GM04503 (cell line): ENCODE results near the gene RSL1D1.
"Not testable (repeated sequence)": the region's sequence is repeated elsewhere in the genome, so short reads cannot be mapped to it uniquely, and the experiment has no call there.

ENCODE experiments used
- DNase-seq: peaks from one replicate; pipeline ENCODE4 v3.0.0-alpha.2; 2012; ENCODE audit warnings: low read depth

Gene RSL1D1

DNA sequence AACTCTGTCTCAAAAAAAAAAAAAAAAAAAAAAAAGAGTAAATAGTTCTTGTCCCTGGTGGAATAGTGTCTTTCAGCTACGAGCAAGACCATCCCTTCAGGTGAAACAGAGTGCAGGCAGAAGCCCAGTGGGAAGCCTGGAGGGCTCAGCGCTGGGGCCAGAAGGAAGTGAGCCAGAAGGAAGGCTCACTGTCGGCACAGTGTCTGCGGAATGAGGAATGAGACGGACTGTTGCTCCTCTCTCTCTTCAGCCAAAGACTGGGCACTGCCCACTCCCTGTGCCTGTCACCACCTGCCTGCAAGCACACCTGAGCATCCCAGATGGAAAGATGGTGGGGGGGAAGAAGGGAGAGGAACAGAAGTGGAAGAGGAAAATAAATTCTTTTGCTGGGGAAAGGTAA is 7.5 kb downstream of the RSL1D1 start:
- no peak for DNase-seq

GRCh38 chr16:11843206-11843605 is 8.1 kb downstream of the RSL1D1 start:
- DNase-seq: no peak

DNA sequence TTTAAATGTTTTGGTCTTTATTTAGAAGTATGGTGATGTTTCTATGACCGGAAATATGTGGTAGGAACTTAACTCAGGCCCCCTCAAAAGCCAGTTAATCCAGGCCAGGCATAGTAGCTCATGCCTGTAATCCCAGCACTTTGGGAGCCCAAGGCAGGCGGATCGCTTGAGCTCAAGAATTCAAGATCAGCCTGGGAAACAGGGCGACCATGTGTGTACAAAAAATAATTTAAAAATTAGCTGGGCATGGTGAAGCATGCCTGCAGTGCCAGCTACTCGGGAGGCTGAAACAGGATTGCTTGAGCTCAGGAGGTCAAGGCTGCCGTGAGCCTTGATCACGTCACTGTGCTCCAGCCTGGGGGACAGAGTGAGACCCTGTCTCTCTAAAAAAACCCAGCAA is 10.3 kb downstream of the RSL1D1 start:
- DNase-seq: no peak

- peak; percentile 49 for DNase-seq
Observed at GRCh38 chr16:11836650-11837244, 14.6 kb downstream of the RSL1D1 start.

DNA sequence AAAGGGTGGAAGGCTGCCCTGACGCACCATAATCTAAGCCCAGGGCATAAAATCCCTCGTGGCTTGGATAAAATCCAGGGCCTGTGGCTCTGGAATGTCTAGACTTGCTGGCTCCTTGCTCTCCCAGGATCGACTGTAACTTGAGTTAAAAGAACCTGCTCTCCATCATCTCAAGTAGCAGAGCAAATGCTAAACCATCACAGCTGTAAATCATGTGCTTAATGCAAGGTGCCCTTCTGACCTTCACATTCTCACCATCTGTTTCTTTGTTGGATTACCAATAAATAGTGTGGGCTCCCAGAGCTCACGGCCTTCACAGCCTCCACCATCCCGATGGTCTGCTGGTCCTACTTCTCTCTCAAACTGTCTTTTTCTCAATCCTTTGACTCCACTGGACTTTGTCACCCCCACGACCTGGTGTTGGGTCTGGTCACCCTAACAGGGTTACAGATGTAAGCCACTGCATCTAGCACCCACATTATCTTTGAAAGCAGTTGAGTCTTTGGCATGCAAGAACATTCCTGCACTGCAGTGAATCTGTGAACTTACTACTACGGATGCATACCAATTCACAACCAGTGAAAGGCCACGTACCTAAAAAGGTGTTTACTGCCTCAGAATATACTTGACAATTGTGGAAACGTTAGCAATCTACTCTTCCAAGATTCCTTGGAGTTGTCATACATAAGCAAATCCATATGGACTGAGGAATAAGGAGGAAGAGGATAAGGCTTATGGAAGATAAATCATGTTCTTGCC is 15.3 kb downstream of the RSL1D1 start:
- DNase-seq: no peak

- DNase-seq: no peak
Observed at GRCh38 chr16:11835309-11835708, 16.0 kb downstream of the RSL1D1 start.

DNA sequence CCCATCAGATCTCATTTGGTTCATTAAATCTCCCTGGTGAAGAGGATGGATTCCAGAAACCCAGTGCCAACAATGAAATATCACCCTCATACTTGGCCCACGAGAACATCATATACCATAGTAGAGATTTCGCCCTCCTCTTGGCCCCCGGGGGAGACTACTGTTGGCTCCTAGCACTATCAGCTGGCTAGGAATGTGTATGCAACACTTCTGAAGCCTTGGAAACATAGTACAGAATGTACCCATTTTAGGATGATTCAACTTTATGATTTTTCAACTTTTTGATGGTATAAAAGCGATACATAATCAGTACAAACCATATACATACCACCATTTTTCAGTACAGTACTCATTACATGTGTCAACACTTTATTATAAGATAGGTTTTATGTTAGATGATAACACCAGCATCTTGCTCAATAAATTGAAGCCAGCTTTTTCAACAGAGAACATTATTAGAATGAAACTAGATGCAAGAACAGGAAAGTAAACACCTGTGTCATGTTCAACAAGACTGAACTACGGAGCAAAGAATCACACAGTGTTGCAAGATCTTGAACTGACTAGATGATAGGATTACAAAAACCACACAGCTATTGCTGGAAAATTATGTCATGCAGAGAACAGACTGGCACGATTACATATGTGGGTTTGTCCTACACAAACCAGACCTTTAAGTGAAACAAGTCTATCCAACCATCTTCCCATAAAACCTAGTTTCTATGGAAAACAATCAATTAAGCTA is 17.2 kb downstream of the RSL1D1 start:
- no peak for DNase-seq

DNA sequence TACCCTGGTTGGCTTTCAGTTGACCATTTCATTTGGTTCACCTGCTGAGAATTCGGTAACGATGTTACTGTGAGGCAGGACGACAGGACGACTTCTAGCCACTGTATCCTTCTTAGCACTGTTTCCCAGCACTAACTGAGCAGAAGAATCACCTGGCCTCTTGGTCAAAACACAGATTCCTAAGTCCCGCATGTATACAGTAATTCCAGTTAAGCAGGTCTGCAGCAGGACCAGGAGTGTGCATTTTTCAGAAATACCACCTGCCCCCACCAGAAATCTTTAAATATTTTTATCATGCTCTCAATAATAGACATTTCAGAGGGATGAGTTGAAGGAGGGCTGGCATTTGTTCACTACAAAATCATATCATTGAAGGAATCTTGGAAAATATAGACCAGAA is 22.6 kb downstream of the RSL1D1 start:
- DNase-seq: no peak

DNA sequence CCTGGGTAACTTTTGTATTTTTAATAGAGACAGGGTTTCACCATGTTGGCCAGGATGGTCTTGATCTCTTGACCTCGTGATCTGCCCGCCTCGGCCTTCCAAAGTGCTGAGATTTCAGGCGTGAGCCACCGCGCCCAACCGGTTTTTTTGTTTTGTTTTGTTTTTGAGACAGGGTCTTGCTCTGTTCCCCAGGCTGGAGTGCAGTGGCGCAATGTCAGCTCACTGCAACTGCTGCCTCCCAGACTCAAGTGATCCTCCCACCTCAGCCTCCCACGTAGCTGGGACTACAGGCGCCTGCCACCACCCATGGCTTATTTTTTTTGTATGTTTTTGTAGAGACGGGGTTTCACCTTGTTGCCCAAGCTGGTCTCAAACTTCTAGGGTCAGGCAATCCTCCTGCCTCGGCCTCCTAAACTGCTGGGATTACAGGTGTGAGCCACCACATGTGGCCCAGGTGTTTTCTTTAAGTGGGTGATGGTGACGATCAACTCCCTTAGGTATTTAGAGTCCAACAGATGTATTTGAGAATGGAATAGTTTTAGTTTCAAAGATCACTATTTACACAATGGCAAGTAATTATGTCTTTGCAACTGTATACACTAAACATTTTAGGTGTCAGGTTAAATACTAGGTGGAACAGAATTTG is 25.7 kb downstream of the RSL1D1 start:
- DNase-seq: not testable (repeated sequence)

DNA sequence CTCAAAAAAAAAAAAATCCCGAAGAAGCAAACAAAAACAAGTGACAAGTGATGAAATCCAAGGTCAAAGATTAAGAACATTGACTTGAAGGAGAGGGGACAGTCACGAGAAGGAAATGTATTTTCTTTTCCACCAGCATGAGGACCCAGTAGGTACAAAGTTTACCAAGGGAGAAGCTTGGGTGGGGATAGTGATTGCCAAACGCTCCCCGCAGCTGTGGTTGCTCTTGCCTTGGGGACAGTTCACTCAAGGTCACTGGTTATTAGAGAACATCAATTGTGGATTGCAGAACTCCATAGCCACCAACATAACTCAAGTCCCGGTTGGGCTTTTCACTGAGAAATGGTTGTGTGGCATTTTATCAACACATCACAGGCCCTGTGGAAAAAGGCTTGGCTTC is 27.0 kb downstream of the RSL1D1 start:
- DNase-seq: no peak

DNA sequence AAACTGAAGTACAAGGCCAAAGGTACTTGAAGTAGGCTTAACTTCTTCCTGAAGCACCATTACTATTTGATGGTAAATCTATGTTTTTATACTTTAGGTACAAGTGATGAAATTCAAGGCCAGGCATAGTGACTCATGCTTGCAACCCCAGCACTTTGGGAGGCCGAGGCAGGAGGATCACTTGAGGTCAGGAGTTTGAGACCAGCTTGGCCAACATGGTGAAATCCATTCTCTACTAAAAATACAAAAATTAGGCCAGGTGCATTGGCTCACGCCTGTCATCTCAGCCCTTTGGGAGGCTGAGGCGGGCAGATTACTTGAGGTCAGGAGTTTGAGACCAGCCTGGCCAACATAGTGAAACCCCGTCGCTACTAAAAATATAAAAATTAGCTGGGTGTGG is 27.7 kb downstream of the RSL1D1 start:
- DNase-seq: not testable (repeated sequence)

DNA sequence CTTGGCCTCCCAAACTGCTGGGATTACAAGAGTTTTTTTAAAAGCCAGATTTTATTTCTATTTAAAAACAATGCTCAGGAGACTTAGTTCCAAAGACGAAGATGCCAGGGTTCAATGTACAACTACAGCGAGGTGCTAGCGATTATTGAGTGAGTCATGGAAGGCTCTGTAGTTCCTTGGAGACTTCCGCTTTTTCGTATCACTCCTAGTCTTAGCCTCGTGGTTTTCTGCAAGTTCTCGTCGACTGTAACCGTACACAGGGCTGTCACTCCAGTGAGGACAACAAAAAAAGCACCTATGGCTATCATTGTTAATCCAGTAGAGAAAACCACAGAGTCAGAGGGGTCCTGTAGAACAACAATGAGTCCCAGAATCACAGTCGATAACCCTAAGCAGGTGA is 31.5 kb downstream of the RSL1D1 start:
- no peak for DNase-seq

DNA sequence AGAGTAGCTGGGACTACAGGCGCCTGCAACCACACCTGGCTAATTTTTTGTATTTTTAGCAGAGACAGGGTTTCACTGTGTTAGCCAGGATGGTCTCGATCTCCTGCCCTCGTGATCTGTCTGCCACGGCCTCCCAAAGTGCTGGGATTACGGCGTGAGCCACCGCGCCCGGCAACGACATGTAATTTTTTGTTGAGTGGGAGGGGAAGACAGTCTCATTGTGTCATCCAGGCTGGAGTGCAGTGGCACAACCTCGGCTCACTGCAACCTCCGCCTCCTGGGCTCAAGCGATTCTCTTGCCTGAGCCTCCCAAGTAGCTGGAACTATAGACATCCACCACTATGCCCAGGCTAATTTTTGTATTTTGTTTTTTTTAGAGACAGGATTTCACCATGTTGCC is 32.4 kb downstream of the RSL1D1 start:
- DNase-seq: not testable (repeated sequence)

GRCh38 chr16:11816123-11816522 is 35.2 kb downstream of the RSL1D1 start:
- DNase-seq: no peak

DNA sequence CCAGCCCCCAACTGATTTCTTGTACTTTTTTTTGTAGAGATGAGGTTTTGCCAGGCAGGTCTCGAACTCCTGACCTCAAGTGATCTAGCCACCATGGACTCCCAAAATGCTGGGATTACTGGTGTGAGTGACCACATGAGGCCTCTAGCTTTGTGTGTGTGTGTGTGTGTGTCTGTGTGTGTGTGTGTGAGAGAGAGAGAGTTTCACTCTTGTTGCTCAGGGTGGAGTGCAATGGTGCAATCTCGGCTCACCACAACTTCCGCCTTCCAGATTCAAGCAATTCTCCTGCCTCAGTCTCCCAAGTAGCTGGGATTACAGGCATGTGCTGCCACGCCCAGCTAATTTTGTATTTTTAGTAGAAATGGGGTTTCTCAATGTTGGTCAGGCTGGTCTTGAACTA is 36.5 kb downstream of the RSL1D1 start:
- not testable (repeated sequence) for DNase-seq

- DNase-seq: peak; percentile 71
Observed at GRCh38 chr16:11806721-11807120, 44.6 kb downstream of the RSL1D1 start.

- no peak for DNase-seq
Observed at GRCh38 chr16:11805556-11805955, 45.8 kb downstream of the RSL1D1 start.

DNA sequence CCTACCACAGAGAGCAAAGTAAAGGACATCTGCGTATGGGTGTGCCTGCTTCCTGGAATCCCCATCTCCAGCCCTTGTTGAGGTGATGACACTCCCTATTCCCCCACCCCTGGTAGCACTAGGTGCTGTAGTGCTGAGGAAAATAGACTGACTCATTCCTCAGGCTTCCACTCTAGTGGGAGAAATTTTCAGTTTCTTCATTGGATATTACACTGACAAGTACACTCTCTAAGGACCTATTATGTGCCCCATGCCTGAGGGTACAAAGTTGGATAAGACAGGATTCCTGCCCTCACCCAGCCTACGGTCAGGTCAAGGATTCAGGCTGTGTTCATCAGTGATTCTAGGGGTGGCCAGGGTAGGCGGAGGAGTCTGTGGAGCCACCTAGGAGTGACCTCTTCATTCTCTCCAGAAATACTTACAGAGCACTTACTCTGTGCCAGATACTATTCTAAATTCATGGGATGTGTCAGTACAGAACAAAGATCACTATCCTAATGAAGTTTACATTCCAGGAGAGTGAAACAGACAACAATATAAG is 49.8 kb downstream of the RSL1D1 start:
- peak; percentile 49 for DNase-seq

GRCh38 chr16:11800382-11800718 is 51.0 kb downstream of the RSL1D1 start:
- no peak for DNase-seq

GRCh38 chr16:11799509-11800381 is 51.6 kb downstream of the RSL1D1 start:
- no peak for DNase-seq

GRCh38 chr16:11799017-11799381 is 52.3 kb downstream of the RSL1D1 start:
- no peak for DNase-seq

- no peak for DNase-seq
Observed at GRCh38 chr16:11797957-11798299, 53.4 kb downstream of the RSL1D1 start.
